K562 (cell line): ENCODE results near the gene RHOBTB3. TPM values are rescaled to one million over a fixed set of nuclear protein-coding genes. Genes with fewer than 3 reads are reported as not detected.

Experiments
- SMAD1 ChIP-seq: fragments of 150-350 bp; IDR thresholded peaks from 2 replicates; pipeline ENCODE4 v1.6.1; 2014; ENCODE audit warnings: low read length, low read depth; ENCODE audit not compliant: partially characterized antibody
- ZNF3 ChIP-seq: fragments of 250-450 bp; sonication (Bioruptor Pico); IDR thresholded peaks from 2 replicates; pipeline ENCODE4 v1.5.0; 2021; ENCODE audit warnings: mild to moderate bottlenecking, moderate library complexity
- polyA plus RNA-seq, 8 experiments: library from polyadenylated mRNA; depleted of rRNA in 4 of 8; stranded (reverse) in 5 of 8; unstranded in 3 of 8; fragments of >200 nt; fragmentation: Nextera tagmentation in 2 of 8; fragmentation: Illumina TruSeq in 1 of 8; extraction: Ambion mirVana in 2 of 8; extraction: Trizol in 1 of 8; gene quantifications; 2 replicates each; pipeline versions ENCODE4 v1.2.1 to v1.2.3, GENCODE V29; 2011 to 2014; ENCODE audit warnings: inconsistent platforms in 1 of 8, missing spikeins in 1 of 8
- total RNA-seq, 7 experiments: library from RNA; depleted of rRNA in 6 of 7; stranded (reverse); fragments of >200 nt in 6 of 7; fragmentation: Illumina TruSeq in 2 of 7; extraction: Trizol in 2 of 7; gene quantifications; 2 replicates each; pipeline versions ENCODE4 v1.2.1 to v1.2.3, GENCODE V29; 2011 to 2021; ENCODE audit warnings: low replicate concordance in 1 of 7
- TF ChIP-seq, protein P1 (sequence below): fragments of 450-650 bp; formaldehyde crosslinking; IDR thresholded peaks from 2 replicates; pipeline ENCODE4 v1.4.0; 2020; ENCODE audit warnings: mild to moderate bottlenecking, moderate library complexity
- TF ChIP-seq, protein P2 (sequence below): fragments of 450-650 bp; IDR thresholded peaks from 2 replicates; pipeline ENCODE4 v1.6.1; 2016; ENCODE audit warnings: mild to moderate bottlenecking, moderate library complexity
- TF ChIP-seq, protein P3 (sequence below): fragments of 450-650 bp; IDR thresholded peaks from 2 replicates; pipeline ENCODE4 v1.6.1; 2016; ENCODE audit warnings: low read depth

RHOBTB3 gene
- total and polyA plus RNA-seq, 9 of the 15 experiments (the other 6 are each of a cell fraction or from before 2014, with no cell fraction given) = 39.7 to 143 (median 115) TPM

DNA sequence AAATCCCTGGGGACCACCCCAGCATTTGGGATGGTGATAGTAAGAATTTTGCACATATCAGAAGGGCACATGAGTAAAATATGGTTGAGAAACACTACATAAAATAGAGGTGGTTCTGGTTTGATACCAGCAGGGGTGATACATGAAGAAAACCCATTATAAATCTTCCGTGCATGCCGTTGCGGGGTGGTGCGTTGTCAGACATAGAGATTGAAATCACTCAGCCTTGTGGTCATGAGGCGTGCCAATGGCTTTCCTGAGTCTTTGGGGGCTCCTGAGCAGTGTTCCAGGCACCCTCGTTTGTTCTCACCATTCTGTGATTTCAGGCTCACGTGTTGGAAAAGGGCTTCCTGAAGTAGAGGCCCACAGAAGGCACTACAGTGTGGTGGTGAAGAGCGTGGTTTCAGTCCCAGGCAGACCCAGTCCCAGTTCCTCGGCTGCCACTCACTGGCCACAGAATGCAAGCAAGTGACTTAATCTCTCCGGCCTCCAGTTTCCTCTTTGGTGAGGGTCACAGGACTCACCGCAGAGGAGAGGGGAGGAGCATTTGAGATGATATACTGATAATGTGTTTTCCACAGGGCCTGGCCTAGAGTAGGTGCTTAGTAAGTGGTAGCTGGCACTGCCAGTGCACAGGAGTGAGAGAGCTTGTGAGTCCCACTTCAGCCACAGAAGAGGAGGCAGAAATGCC, 111.9 kb downstream of the RHOBTB3 start (continued):
- TF ChIP-seq, protein P1, sequence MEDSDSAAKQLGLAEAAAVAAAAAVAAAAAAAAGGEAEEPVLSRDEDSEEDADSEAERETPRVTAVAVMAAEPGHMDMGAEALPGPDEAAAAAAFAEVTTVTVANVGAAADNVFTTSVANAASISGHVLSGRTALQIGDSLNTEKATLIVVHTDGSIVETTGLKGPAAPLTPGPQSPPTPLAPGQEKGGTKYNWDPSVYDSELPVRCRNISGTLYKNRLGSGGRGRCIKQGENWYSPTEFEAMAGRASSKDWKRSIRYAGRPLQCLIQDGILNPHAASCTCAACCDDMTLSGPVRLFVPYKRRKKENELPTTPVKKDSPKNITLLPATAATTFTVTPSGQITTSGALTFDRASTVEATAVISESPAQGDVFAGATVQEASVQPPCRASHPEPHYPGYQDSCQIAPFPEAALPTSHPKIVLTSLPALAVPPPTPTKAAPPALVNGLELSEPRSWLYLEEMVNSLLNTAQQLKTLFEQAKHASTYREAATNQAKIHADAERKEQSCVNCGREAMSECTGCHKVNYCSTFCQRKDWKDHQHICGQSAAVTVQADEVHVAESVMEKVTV = peak; percentile 85
- TF ChIP-seq, protein P2, sequence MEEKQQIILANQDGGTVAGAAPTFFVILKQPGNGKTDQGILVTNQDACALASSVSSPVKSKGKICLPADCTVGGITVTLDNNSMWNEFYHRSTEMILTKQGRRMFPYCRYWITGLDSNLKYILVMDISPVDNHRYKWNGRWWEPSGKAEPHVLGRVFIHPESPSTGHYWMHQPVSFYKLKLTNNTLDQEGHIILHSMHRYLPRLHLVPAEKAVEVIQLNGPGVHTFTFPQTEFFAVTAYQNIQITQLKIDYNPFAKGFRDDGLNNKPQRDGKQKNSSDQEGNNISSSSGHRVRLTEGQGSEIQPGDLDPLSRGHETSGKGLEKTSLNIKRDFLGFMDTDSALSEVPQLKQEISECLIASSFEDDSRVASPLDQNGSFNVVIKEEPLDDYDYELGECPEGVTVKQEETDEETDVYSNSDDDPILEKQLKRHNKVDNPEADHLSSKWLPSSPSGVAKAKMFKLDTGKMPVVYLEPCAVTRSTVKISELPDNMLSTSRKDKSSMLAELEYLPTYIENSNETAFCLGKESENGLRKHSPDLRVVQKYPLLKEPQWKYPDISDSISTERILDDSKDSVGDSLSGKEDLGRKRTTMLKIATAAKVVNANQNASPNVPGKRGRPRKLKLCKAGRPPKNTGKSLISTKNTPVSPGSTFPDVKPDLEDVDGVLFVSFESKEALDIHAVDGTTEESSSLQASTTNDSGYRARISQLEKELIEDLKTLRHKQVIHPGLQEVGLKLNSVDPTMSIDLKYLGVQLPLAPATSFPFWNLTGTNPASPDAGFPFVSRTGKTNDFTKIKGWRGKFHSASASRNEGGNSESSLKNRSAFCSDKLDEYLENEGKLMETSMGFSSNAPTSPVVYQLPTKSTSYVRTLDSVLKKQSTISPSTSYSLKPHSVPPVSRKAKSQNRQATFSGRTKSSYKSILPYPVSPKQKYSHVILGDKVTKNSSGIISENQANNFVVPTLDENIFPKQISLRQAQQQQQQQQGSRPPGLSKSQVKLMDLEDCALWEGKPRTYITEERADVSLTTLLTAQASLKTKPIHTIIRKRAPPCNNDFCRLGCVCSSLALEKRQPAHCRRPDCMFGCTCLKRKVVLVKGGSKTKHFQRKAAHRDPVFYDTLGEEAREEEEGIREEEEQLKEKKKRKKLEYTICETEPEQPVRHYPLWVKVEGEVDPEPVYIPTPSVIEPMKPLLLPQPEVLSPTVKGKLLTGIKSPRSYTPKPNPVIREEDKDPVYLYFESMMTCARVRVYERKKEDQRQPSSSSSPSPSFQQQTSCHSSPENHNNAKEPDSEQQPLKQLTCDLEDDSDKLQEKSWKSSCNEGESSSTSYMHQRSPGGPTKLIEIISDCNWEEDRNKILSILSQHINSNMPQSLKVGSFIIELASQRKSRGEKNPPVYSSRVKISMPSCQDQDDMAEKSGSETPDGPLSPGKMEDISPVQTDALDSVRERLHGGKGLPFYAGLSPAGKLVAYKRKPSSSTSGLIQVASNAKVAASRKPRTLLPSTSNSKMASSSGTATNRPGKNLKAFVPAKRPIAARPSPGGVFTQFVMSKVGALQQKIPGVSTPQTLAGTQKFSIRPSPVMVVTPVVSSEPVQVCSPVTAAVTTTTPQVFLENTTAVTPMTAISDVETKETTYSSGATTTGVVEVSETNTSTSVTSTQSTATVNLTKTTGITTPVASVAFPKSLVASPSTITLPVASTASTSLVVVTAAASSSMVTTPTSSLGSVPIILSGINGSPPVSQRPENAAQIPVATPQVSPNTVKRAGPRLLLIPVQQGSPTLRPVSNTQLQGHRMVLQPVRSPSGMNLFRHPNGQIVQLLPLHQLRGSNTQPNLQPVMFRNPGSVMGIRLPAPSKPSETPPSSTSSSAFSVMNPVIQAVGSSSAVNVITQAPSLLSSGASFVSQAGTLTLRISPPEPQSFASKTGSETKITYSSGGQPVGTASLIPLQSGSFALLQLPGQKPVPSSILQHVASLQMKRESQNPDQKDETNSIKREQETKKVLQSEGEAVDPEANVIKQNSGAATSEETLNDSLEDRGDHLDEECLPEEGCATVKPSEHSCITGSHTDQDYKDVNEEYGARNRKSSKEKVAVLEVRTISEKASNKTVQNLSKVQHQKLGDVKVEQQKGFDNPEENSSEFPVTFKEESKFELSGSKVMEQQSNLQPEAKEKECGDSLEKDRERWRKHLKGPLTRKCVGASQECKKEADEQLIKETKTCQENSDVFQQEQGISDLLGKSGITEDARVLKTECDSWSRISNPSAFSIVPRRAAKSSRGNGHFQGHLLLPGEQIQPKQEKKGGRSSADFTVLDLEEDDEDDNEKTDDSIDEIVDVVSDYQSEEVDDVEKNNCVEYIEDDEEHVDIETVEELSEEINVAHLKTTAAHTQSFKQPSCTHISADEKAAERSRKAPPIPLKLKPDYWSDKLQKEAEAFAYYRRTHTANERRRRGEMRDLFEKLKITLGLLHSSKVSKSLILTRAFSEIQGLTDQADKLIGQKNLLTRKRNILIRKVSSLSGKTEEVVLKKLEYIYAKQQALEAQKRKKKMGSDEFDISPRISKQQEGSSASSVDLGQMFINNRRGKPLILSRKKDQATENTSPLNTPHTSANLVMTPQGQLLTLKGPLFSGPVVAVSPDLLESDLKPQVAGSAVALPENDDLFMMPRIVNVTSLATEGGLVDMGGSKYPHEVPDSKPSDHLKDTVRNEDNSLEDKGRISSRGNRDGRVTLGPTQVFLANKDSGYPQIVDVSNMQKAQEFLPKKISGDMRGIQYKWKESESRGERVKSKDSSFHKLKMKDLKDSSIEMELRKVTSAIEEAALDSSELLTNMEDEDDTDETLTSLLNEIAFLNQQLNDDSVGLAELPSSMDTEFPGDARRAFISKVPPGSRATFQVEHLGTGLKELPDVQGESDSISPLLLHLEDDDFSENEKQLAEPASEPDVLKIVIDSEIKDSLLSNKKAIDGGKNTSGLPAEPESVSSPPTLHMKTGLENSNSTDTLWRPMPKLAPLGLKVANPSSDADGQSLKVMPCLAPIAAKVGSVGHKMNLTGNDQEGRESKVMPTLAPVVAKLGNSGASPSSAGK = peak; percentile 87
- TF ChIP-seq, protein P3, sequence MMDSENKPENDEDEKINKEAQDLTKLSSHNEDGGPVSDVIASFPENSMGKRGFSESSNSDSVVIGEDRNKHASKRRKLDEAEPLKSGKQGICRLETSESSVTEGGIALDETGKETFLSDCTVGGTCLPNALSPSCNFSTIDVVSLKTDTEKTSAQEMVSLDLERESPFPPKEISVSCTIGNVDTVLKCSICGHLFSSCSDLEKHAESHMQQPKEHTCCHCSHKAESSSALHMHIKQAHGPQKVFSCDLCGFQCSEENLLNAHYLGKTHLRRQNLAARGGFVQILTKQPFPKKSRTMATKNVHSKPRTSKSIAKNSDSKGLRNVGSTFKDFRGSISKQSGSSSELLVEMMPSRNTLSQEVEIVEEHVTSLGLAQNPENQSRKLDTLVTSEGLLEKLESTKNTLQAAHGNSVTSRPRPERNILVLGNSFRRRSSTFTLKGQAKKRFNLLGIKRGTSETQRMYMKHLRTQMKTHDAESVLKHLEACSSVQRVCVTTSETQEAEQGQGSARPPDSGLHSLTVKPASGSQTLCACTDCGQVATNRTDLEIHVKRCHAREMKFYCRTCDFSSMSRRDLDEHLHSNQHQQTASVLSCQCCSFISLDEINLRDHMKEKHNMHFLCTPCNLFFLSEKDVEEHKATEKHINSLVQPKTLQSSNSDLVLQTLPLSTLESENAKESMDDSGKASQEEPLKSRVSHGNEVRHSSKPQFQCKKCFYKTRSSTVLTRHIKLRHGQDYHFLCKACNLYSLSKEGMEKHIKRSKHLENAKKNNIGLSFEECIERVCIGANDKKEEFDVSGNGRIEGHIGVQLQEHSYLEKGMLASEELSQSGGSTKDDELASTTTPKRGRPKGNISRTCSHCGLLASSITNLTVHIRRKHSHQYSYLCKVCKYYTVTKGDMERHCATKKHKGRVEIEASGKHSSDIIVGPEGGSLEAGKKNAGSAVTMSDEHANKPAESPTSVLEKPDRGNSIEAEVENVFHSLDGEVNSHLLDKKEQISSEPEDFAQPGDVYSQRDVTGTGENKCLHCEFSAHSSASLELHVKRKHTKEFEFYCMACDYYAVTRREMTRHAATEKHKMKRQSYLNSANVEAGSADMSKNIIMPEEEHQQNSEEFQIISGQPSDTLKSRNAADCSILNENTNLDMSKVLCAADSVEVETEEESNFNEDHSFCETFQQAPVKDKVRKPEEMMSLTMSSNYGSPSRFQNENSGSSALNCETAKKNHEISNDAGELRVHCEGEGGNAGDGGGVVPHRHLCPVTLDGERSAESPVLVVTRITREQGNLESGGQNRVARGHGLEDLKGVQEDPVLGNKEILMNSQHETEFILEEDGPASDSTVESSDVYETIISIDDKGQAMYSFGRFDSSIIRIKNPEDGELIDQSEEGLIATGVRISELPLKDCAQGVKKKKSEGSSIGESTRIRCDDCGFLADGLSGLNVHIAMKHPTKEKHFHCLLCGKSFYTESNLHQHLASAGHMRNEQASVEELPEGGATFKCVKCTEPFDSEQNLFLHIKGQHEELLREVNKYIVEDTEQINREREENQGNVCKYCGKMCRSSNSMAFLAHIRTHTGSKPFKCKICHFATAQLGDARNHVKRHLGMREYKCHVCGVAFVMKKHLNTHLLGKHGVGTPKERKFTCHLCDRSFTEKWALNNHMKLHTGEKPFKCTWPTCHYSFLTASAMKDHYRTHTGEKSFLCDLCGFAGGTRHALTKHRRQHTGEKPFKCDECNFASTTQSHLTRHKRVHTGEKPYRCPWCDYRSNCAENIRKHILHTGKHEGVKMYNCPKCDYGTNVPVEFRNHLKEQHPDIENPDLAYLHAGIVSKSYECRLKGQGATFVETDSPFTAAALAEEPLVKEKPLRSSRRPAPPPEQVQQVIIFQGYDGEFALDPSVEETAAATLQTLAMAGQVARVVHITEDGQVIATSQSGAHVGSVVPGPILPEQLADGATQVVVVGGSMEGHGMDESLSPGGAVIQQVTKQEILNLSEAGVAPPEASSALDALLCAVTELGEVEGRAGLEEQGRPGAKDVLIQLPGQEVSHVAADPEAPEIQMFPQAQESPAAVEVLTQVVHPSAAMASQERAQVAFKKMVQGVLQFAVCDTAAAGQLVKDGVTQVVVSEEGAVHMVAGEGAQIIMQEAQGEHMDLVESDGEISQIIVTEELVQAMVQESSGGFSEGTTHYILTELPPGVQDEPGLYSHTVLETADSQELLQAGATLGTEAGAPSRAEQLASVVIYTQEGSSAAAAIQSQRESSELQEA = no peak
- TF ChIP-seq SMAD1 (no peak), ZNF3 (CRISPR knock-in tag) (no peak)
